Gastrocnemius medialis (tissue), 4 donors: ENCODE measurements around the gene ASAP3. TPM values are rescaled to one million over a fixed set of nuclear protein-coding genes. Genes with fewer than 3 reads are reported as not detected.
A peak's percentile ranks its signal among the peaks of the same experiment; 100 is the strongest.

ENCODE experiments used
- ATAC-seq, 2 donors: fragments of 150-250 bp; one replicate each; pipeline ENCODE4 v1.9.1; 2016
- DNase-seq, 2 donors: peaks; one replicate each; pipeline ENCODE4 v3.0.0-alpha.2; 2019
- H3K27ac ChIP-seq, 4 donors: fragments of 200-600 bp; sonication (generic); 1 replicate in 1 of 4; 2 replicates in 3 of 4; pipeline ENCODE4 v1.5.1; 2016 to 2018; ENCODE audit warnings: mild to moderate bottlenecking in 2 of 4, moderate library complexity in 1 of 4
- H3K27me3 ChIP-seq, 3 donors: fragments of 200-600 bp; sonication (generic) in 2 of 3; 1 replicate in 1 of 3; 2 replicates in 2 of 3; pipeline versions ENCODE4 v1.5.1 to v1.6.0; 2016 to 2019; ENCODE audit warnings: mild to moderate bottlenecking in 1 of 3, moderate library complexity in 1 of 3
- H3K36me3 ChIP-seq, 2 donors: fragments of 200-600 bp; sonication (generic) in 1 of 2; one replicate each; pipeline ENCODE4 v1.5.1; 2017 to 2018
- H3K4me1 ChIP-seq, 2 donors: fragments of 200-600 bp; sonication (generic) in 1 of 2; one replicate each; pipeline ENCODE4 v1.5.1; 2016 to 2017; ENCODE audit warnings: mild to moderate bottlenecking in 2 of 2
- H3K4me3 ChIP-seq, 4 donors: fragments of 200-600 bp; sonication (generic) in 3 of 4; 1 replicate in 1 of 4; 2 replicates in 3 of 4; pipeline ENCODE4 v1.5.1; 2016 to 2019; ENCODE audit warnings: mild to moderate bottlenecking in 2 of 4
- H3K9me3 ChIP-seq, 3 donors: fragments of 200-600 bp; sonication (generic) in 2 of 3; 1 replicate in 1 of 3; 2 replicates in 2 of 3; pipeline ENCODE4 v1.5.1; 2016 to 2019
- POLR2A ChIP-seq, 2 donors: fragments of 450-650 bp; IDR thresholded peaks; one replicate each; pipeline ENCODE4 v1.6.1; 2017; ENCODE audit warnings: antibody characterized with exemption in 2 of 2, mild to moderate bottlenecking in 2 of 2, moderate library complexity in 2 of 2
- in situ Hi-C, 4 donors: fragments of 200-750 bp; cut with MboI; loops; one replicate each; pipeline versions ENCODE4 v1.15.0 to v1.8.0; 2017; ENCODE audit warnings: low sequenced_read_pairs in 4 of 4
- intact Hi-C: fragments of 100-400 bp; cut with DNase I; formaldehyde crosslinking; loops from one replicate; pipeline ENCODE4 v1.15.1; 2023; ENCODE audit warnings: low total_unique reads
- total RNA-seq, 4 donors: library from RNA; depleted of rRNA; stranded (reverse); fragments of >200 nt; gene quantifications; one replicate each; pipeline versions ENCODE4 v1.1.0 to v1.2.3, GENCODE V29; 2016
- TF ChIP-seq, protein P1 (sequence below), 5 experiments: fragments of 450-650 bp in 3 of 5; fragments of 200-600 bp in 2 of 5; sonication (generic) in 2 of 5; IDR thresholded peaks in 4 of 5; conservative IDR thresholded peaks in 1 of 5; 1 replicate in 4 of 5; 2 replicates in 1 of 5; pipeline ENCODE4 v1.5.1; 2016 to 2019; ENCODE audit warnings: antibody characterized with exemption in 5 of 5, mild to moderate bottlenecking in 3 of 5, moderate library complexity in 3 of 5

The ASAP3 gene
- total RNA-seq, 4 donors from 2014 or later = 55.5 to 129 (median 93.2) TPM

DNA sequence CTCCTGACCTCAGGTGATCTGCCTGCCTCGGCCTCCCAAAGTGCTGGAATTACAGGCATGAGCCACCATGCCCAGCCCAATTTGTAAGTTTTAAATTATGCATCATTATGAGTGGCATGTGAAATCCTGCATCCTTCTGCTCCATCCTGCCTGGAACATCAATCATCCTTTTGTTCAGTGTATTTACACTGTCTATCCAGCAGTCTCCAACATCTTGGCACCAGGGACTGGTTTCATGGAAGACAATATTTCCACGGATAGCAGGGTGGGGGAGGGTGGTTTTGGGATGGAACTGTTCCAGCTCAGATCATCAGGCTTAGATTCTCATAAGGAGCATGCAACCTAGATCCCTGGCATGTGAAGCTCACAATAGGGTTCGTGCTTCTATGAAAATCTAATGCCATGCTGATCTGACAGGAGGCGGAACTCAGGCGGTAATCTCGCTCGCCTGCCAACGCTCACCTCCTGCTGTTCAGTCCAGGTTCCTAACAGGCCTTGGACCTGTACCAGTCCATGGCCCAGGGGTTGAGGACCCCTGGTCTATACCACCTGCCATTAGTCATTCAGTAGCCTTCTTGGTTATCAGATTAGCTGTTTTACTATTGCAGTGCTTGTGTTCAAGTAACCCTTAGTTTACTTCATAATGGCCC, 37.2 kb downstream of the ASAP3 start:
- TF ChIP-seq POLR2A (IDR thresholded peaks at IDR 0.05) = no peak
- TF ChIP-seq, protein P1, sequence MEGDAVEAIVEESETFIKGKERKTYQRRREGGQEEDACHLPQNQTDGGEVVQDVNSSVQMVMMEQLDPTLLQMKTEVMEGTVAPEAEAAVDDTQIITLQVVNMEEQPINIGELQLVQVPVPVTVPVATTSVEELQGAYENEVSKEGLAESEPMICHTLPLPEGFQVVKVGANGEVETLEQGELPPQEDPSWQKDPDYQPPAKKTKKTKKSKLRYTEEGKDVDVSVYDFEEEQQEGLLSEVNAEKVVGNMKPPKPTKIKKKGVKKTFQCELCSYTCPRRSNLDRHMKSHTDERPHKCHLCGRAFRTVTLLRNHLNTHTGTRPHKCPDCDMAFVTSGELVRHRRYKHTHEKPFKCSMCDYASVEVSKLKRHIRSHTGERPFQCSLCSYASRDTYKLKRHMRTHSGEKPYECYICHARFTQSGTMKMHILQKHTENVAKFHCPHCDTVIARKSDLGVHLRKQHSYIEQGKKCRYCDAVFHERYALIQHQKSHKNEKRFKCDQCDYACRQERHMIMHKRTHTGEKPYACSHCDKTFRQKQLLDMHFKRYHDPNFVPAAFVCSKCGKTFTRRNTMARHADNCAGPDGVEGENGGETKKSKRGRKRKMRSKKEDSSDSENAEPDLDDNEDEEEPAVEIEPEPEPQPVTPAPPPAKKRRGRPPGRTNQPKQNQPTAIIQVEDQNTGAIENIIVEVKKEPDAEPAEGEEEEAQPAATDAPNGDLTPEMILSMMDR (IDR thresholded peaks at IDR 0.05 in 4 of 5, conservative IDR thresholded peaks at IDR 0.05 in 1 of 5) = no peak
- Histone ChIP-seq H3K27me3 (no peaks in the 10 kb centered on the region), H3K4me3 (no peak overlapping the region), H3K4me1 (peaks cover 21 to 29% of the 10 kb centered on the region in 2 donors), H3K9me3 (no peaks in the 10 kb centered on the region), H3K36me3 (peaks cover 0 to 4% of the 10 kb centered on the region in 2 donors), H3K27ac (no peak overlapping the region)
- in situ Hi-C loops (no loop called here), intact Hi-C loops (no loop called here)
- ATAC-seq = no peak
- DNase-seq = no peak

DNA sequence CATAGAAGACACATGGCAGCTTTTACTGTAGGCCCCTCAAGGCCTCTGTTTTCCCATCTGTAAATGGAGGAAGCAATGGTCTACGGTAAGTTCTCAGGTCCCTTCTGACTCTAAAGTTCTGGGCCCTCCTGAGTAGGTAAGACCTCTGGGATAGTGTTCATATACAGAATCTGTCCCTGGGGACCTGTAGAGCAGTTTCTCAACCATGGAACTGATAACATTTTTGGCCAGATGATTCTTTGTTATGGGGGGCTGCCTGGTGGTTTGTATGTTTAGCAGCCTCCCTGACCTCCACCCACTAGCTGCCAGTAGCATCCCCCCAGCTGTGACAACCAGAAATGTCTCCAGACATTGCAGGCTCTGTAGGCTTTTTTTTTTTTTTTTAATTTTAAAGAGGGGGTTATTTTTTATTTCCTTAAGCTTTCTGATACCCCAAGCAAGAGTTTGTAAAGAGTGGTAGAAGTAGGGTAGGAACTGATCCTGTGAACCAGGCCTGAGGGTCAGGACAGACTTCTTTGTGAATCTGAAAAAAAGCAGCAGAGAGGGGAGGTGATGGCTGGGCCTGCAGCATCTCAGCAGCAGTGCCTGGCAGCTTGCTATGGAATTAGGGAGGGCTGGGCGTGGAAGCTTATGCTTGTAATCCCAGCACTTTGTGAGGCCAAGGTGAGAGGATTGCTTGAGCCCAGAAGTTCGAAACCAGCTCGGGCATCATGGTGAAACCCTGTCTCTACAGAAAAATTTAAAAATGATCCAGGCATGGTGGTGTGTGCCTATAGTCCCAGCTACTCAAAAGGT, 39.2 kb downstream of the ASAP3 start:
- no peak for TF ChIP-seq POLR2A (IDR thresholded peaks at IDR 0.05)
- TF ChIP-seq, protein P1 (IDR thresholded peaks at IDR 0.05 in 4 of 5, conservative IDR thresholded peaks at IDR 0.05 in 1 of 5) = no peak
- H3K36me3 ChIP-seq = peaks cover 0 to 19% of the 10 kb centered on the region in 2 donors
- peak overlapping the region; percentile 53 to 72 (median 61) for H3K27ac ChIP-seq
- DNase-seq (no peak), ATAC-seq (no peak)
- peak overlapping the region in 2 of 4 donors; percentile 0 to 10 for H3K4me3 ChIP-seq
- no peaks in the 10 kb centered on the region for H3K27me3 ChIP-seq
- no peaks in the 10 kb centered on the region for H3K9me3 ChIP-seq
- in situ Hi-C loops (no loop called here), intact Hi-C loops (no loop called here)
- H3K4me1 ChIP-seq = peaks cover 4 to 11% of the 10 kb centered on the region in 2 donors

DNA sequence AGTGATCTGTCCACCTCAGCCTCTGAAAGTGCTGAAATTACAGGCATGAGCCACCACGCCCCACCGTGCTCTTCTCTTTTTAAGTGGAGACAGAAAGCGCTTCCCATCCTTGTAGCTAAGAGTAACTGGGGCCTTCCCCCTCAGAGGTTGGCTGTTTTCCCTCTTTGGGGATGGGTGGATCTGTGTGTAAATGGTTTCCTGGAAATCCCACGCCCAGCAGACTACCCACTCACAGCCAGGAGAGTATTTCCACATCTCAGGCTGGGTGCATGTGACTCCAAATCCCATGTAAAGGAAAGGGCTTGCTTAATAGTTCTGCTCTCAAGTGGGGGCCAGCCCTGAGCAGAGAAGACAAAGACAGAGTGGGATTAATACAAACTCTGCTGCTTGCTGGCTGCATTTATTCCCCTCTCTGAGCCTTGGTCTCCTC, 39.9 kb downstream of the ASAP3 start:
- no peak for TF ChIP-seq POLR2A (IDR thresholded peaks at IDR 0.05)
- TF ChIP-seq, protein P1 (IDR thresholded peaks at IDR 0.05 in 4 of 5, conservative IDR thresholded peaks at IDR 0.05 in 1 of 5) = no peak
- H3K27me3 ChIP-seq = no peaks in the 10 kb centered on the region
- H3K4me3 ChIP-seq = peak overlapping the region in 1 of 4 donors; percentile 10
- H3K36me3 ChIP-seq = peaks cover 0 to 19% of the 10 kb centered on the region in 2 donors
- peak overlapping the region; percentile 53 to 72 (median 61) for H3K27ac ChIP-seq
- intact Hi-C loops = no loop called here
- in situ Hi-C loops = no loop called here
- no peaks in the 10 kb centered on the region for H3K9me3 ChIP-seq
- DNase-seq (peak; percentile 74 to 88), ATAC-seq (peak; percentile 91 to 94)
- peaks cover 0 to 5% of the 10 kb centered on the region in 2 donors for H3K4me1 ChIP-seq

DNA sequence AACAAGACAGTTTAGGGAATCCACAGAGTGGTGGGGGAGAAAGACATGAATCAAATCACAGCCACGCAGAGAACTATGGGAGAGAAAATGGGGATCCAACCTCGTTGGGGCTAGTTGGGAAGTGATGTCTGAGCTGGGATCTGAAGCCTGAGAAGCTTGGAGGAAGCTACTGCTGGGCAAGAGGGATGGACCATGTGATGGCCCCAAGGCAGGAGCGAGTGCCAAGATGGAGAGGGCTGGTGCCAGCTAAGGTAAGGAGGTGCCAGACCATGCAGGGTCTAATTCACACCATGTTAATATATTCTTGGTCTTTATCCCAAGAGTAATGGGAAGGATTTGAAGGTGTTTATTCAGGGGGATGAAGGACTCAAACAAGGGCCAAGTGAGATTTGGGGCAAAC, 41.2 kb downstream of the ASAP3 start:
- H3K4me1 ChIP-seq = peaks cover 0 to 4% of the 10 kb centered on the region in 2 donors
- TF ChIP-seq POLR2A (IDR thresholded peaks at IDR 0.05) = no peak
- TF ChIP-seq, protein P1 (IDR thresholded peaks at IDR 0.05 in 4 of 5, conservative IDR thresholded peaks at IDR 0.05 in 1 of 5) = no peak
- H3K4me3 ChIP-seq = no peak overlapping the region
- no peaks in the 10 kb centered on the region for H3K27me3 ChIP-seq
- ATAC-seq (no peak), DNase-seq (no peak)
- peaks cover 0 to 19% of the 10 kb centered on the region in 2 donors for H3K36me3 ChIP-seq
- H3K27ac ChIP-seq = no peak overlapping the region
- in situ Hi-C loops (no loop called here), intact Hi-C loops (no loop called here)
- no peaks in the 10 kb centered on the region for H3K9me3 ChIP-seq
